ENCODE measurements around the gene NBPF3. TPM values are rescaled to one million over a fixed set of nuclear protein-coding genes. Genes with fewer than 3 reads are reported as not detected.
A peak's percentile ranks its signal among the peaks of the same experiment; 100 is the strongest.
"Not testable (repeated sequence)": the region's sequence is repeated elsewhere in the genome, so short reads cannot be mapped to it uniquely, and the experiment has no call there.

Gene NBPF3
- 10 to 100 TPM; 11.6 to 23.1 (median 17.1) TPM for polyA plus RNA-seq (ENCODE audit: insufficient read length in 4 of 4)

GRCh38 chr1:21439721-21440629 lies at the start of gene NBPF3:
Gene NBPF3, plus strand, starts transcription at chr1:21440137. Its CDS starts 4,950 bp downstream, at chr1:21445087.
- peak; percentile 72 to 88 (median 78) for DNase-seq (ENCODE audit: low read depth in 4 of 4, low spot score in 3 of 4)

- no peak for DNase-seq (ENCODE audit: low read depth in 4 of 4, low spot score in 3 of 4)
Measured at GRCh38 chr1:21391497-21391896, 48.4 kb upstream of the NBPF3 start.

DNA sequence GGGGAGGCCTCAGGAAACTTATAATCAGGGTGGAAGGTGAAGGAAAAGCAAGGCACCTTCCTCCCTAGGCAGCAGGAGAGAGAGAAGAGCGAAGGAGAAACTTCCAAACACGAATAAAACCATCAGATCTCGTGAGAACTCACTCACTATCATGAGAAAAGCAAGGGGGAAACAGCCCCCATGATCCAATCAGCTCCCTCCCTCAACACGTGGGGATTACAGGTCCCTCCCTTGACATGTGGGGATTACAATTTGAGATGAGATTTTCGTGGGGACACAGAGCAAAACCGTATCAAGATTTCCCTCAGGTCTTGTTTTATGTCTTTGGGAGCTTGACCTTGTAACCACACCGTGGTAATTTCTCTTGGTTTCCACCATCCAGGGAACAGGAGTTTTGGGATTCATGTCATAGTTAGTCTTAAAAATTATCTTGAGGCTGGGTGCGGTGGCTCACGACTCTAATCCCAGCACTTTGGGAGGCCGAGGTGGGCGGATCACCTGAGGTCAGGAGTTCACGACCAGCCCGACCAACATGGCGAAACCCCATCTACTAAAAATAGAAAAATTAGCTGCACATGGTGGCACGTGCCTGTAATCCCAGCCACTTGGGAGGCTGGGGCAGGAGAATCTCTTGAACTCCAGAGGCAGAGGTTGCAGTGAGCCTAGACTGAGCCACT lies 47.2 kb upstream of the NBPF3 start:
- DNase-seq (ENCODE audit: low read depth in 4 of 4, low spot score in 3 of 4): no peak

GRCh38 chr1:21396516-21396915 lies 43.4 kb upstream of the NBPF3 start:
- no peak for DNase-seq (ENCODE audit: low read depth in 4 of 4, low spot score in 3 of 4)

DNA sequence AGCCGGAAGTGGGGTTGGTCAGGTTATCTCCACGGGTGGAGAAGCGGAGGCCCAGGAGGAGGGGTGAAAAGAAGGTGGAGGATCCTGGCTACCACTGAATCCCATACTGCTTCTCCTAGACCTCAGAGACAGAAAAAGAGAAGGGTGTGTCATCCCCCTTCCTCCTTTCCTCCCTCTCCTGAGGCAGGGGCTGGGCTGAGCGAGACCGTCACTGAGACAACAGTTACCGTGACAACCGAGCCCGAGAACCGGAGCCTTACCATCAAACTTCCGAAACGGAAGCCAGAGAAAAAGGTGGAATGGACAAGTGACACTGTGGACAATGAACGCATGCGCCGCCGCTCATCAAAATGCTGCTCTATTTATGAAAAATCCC lies 42.1 kb upstream of the NBPF3 start:
- DNase-seq (ENCODE audit: low read depth in 4 of 4, low spot score in 3 of 4): no peak

DNA sequence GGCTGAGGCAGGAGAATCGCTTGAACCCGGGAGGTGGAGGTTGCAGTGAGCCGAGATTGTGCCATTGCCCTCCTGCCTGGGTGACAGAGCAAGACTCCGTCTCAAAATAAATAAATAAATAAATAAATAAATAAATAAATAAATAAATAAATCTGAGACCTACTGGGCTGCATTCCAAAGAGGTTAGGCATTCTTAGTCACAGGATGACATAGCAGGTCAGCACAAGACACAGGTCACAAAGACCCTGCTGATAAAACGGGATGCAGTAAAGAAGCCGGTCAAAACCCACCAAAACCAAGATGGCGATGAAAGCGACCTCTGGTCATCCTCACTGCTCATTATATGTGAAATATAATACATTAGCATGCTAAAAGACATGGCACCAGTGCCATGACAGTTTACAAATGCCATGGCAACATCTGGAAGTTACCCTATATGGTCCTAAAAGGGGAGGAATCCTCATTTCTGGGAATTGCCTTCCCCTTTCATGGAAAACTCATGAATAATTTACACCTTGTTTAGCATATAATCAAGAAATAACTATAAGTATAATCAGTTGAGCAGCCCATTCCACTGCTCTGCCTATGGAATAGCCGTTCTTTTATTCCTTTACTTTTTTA lies 38.1 kb upstream of the NBPF3 start:
- not testable (repeated sequence) for DNase-seq (ENCODE audit: low read depth in 4 of 4, low spot score in 3 of 4)

GRCh38 chr1:21406659-21407058 lies 33.3 kb upstream of the NBPF3 start:
- DNase-seq (ENCODE audit: low read depth in 4 of 4, low spot score in 3 of 4): no peak

- not testable (repeated sequence) for DNase-seq (ENCODE audit: low read depth in 4 of 4, low spot score in 3 of 4)
Measured at GRCh38 chr1:21409897-21410296, 30.0 kb upstream of the NBPF3 start.

- no peak for DNase-seq (ENCODE audit: low read depth in 4 of 4, low spot score in 3 of 4)
Measured at GRCh38 chr1:21414015-21414414, 25.9 kb upstream of the NBPF3 start.

DNA sequence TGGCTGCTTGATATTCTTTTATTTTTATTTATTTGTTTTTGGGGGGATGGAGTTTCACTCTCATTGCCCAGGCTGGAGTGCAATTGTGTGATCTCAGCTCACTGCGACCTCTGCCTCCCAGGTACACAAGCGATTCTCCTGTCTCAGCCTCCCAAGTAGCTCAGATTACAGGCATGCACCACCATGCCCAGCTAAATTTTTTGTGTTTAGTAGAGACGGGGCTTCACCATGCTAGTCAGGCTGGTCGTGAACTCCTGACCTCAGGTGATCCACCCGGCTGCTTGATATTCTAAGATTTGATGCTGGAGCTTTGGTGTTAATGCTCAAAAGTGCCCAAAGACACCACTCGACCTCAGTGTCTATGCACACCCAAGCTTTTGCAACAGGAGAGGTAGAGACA lies 19.6 kb upstream of the NBPF3 start:
- not testable (repeated sequence) for DNase-seq (ENCODE audit: low read depth in 4 of 4, low spot score in 3 of 4)

GRCh38 chr1:21421307-21421706 lies 18.6 kb upstream of the NBPF3 start:
- DNase-seq (ENCODE audit: low read depth in 4 of 4, low spot score in 3 of 4): not testable (repeated sequence)

DNA sequence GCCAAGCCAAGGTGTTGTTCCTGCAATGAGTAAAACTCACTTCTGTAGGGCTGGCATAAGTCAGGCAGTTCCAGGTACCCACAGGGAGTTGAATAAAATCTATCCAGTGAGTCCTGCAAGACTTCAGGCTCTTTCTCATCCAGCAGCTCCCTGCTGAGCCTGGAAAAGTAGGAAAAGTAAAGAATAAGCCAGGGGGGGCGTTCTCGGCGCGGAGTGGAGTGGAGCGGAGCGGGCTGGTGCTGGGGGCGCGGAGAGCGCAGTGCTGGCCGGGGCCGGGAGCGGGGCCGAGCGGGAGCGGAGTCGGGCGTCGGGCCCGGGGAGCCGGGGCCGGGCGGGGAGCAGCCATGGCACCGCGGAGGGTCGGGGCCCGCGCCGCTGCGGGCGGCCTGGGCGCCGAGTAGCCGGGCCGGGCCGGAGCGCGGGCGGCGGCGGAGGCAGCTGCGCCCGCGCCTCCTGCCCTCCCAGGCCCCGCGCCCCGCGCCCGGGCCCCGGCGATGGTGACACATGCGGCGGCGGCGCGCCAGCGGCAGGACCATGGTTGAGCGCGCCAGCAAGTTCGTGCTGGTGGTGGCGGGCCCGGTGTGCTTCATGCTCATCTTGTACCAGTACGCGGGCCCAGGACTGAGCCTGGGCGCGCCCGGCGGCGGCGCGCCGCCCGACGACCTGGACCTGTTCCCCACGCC lies 12.0 kb upstream of the NBPF3 start:
- not testable (repeated sequence) for DNase-seq (ENCODE audit: low read depth in 4 of 4, low spot score in 3 of 4)

DNA sequence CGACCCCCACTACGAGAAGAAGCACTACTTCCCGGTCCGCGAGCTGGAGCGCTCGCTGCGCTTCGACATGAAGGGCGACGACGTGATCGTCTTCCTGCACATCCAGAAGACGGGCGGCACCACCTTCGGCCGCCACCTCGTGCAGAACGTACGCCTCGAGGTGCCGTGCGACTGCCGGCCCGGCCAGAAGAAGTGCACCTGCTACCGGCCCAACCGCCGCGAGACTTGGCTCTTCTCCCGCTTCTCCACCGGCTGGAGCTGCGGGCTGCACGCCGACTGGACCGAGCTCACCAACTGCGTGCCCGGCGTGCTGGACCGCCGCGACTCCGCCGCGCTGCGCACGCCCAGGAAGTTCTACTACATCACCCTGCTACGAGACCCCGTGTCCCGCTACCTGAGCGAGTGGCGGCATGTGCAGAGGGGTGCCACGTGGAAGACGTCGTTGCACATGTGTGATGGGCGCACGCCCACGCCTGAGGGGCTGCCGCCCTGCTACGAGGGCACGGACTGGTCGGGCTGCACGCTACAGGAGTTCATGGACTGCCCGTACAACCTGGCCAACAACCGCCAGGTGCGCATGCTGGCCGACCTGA lies 11.4 kb upstream of the NBPF3 start:
- DNase-seq (ENCODE audit: low read depth in 4 of 4, low spot score in 3 of 4): not testable (repeated sequence)

- not testable (repeated sequence) for DNase-seq (ENCODE audit: low read depth in 4 of 4, low spot score in 3 of 4)
Measured at GRCh38 chr1:21429210-21429609, 10.7 kb upstream of the NBPF3 start.

DNA sequence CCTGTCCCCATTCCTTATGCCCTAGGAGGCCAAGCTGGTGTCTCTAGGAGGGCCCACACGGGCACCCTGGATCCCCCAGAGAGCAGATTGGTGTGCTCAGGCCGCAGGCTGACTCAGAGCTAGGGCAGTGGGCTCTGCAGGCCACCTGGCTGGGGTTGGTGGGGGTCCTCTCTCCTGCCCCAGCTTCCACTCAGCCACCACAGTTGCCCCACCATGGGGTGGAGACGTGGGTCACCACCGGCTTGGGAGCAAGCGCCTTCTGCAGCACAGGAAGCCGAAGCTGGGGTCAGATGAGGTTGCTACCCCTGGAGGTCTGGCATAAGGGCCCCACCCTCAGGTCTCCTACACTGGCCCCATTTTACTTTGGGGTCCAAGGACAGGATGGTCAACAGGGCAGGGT lies 9.1 kb upstream of the NBPF3 start:
- DNase-seq (ENCODE audit: low read depth in 4 of 4, low spot score in 3 of 4): not testable (repeated sequence)

GRCh38 chr1:21434394-21434793 lies 5.5 kb upstream of the NBPF3 start:
- no peak for DNase-seq (ENCODE audit: low read depth in 4 of 4, low spot score in 3 of 4)

- DNase-seq (ENCODE audit: low read depth in 4 of 4, low spot score in 3 of 4): no peak
Measured at GRCh38 chr1:21435646-21436487, 4.1 kb upstream of the NBPF3 start.

DNA sequence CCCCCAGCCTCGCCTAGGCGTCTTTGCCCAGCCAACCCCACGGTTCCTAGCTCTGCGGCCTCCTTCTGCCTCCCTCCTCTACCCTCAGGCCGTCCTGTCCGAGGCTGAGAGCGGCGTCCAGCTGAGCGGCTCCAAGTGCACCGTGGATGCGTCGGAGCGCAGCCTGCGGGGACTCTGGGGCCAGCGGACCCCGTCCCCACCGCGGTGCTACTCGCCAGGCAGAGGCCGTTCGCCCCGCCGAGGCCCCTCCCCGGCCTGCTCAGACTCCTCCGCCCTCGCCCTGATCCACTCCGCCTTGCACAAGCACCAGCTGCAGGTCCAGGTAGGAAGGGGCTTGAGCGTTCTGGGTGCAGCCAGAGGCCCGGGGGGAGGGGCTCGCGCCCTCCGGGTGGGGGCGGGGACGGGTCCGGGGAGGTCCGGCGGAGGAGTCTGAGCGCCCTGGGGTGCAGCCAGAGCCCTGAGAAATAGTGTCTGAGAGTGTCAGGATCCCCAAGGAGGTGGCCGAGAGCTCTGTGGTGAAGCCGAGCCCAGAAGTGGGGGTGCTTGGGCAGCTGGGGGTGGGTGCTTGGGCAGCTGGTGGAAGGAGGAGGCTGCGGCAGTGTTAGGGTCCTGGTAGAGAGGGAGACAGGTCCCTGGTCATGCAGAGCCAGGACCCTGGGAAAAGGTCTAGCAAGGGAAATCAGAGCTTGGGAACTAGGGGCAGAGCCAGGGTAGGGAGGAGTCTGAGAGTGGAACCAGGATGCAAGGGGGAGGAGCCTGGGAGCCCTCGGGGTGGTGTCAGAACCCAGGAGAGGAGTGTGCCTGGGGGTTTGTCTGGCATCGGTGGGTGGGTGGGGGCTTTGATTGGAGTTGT lies 3.2 kb upstream of the NBPF3 start:
- DNase-seq (ENCODE audit: low read depth in 4 of 4, low spot score in 3 of 4): no peak

- DNase-seq (ENCODE audit: low read depth in 4 of 4, low spot score in 3 of 4): no peak
Measured at GRCh38 chr1:21437341-21437640, 2.6 kb upstream of the NBPF3 start.

All from left renal pelvis (tissue), 4 donors.